ENCODE results near the gene HNRNPA2B1. TPM values are rescaled to one million over a fixed set of nuclear protein-coding genes. Genes with fewer than 3 reads are reported as not detected.

HNRNPA2B1 gene
- total RNA-seq, 1 donor from 2014 or later, result 723 TPM

DNA sequence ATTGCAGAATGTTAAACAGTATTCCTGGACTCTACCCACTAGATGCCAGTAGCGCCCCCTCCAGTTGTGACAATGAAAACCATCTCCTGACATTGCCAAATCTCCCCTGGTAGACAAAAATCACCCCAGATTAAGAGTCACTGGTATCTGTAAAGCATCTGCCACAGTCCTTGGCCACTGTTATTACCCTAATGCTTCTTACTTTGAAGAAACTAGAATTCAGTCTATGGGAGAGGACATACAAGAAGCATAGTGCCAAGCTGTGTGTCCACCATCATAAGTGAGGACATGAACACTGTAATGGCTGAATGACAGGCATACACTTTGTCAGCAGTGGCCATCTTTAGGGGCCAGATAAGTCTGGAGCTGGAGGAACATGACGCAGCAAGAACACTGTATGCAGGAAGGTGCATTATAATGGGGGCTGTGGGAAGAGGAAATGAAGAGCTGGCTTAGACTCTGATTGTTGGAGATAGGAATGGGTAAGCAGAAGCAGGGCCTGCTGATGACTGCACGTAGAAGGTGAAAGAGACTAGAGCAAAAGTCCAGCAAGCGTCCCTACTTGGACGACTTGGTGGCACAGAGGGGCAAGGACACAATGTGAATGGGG is 33.5 kb upstream of the HNRNPA2B1 start:
- H3K9me3 Mint-ChIP-seq, result peaks cover 4% of the 10 kb centered on the region
- H3K4me3 Mint-ChIP-seq, result no peak overlapping the region

DNA sequence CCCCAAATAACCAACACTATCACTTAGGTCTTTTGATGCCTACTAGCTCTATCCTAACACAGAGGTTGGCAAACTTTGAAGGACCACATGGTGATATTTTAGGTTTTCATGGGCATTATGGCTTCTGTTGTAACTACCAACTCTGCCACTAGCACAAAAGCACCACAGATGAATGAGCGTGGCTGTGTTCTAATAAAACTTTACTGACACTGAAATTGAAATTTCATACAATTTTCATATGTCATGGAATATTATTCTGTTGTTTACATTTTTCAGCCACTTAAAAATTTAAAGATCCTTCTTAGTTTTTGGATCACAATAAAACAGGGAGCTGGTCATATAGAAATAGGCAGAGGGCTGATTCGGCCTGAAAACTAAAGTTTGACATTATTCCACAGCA is 27.4 kb upstream of the HNRNPA2B1 start:
- TF ChIP-seq, protein P1, sequence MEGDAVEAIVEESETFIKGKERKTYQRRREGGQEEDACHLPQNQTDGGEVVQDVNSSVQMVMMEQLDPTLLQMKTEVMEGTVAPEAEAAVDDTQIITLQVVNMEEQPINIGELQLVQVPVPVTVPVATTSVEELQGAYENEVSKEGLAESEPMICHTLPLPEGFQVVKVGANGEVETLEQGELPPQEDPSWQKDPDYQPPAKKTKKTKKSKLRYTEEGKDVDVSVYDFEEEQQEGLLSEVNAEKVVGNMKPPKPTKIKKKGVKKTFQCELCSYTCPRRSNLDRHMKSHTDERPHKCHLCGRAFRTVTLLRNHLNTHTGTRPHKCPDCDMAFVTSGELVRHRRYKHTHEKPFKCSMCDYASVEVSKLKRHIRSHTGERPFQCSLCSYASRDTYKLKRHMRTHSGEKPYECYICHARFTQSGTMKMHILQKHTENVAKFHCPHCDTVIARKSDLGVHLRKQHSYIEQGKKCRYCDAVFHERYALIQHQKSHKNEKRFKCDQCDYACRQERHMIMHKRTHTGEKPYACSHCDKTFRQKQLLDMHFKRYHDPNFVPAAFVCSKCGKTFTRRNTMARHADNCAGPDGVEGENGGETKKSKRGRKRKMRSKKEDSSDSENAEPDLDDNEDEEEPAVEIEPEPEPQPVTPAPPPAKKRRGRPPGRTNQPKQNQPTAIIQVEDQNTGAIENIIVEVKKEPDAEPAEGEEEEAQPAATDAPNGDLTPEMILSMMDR (IDR thresholded peaks at IDR 0.05; ENCODE audit: unreplicated experiment), result no peak
- Mint-ChIP-seq H3K4me3 (no peak overlapping the region), H3K9me3 (peaks cover 8% of the 10 kb centered on the region), H3K36me3 (no peaks in the 10 kb centered on the region), H3K4me1 (no peaks in the 10 kb centered on the region), H3K27ac (no peak overlapping the region), H3K27me3 (ENCODE audit: low read depth) (peaks cover 3% of the 10 kb centered on the region)
- DNase-seq (ENCODE audit: low spot score in 2 of 2, unreplicated experiment in 2 of 2), result no peak

More for the DNA sequence above, 33.5 kb upstream of the HNRNPA2B1 start:
- TF ChIP-seq, protein P1 (IDR thresholded peaks at IDR 0.05; ENCODE audit: unreplicated experiment), result no peak
- Mint-ChIP-seq H3K27ac (no peak overlapping the region), H3K27me3 (ENCODE audit: low read depth) (peaks cover 5% of the 10 kb centered on the region), H3K36me3 (no peaks in the 10 kb centered on the region), H3K4me1 (no peaks in the 10 kb centered on the region)
- no peak for DNase-seq (ENCODE audit: low spot score in 2 of 2, unreplicated experiment in 2 of 2)

DNA sequence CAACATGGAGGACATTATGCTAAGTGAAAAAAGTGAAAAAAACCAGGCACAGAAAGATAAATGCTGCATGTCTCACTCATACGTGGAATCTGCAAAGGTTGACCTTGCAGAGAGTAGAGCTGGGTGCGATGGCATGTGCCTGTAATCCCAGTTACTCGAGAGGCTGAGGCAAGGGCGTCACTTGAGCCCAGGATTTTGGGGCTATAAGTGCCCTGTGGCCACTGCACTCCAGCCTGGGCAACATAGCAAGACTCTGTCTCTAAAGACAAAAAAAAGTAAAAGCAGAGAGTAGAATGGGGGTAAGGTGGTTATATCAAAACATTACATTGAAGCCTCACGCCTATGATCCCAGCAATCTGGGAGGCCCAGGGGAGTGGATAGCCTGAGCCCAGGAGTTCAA is 23.8 kb upstream of the HNRNPA2B1 start:
- Mint-ChIP-seq H3K4me3 (no peak overlapping the region), H3K27me3 (ENCODE audit: low read depth) (peaks cover 2% of the 10 kb centered on the region), H3K27ac (no peak overlapping the region), H3K36me3 (no peaks in the 10 kb centered on the region), H3K9me3 (peaks cover 7% of the 10 kb centered on the region), H3K4me1 (no peaks in the 10 kb centered on the region)
- DNase-seq (ENCODE audit: low spot score in 2 of 2, unreplicated experiment in 2 of 2), result no peak
- TF ChIP-seq, protein P1 (IDR thresholded peaks at IDR 0.05; ENCODE audit: unreplicated experiment), result no peak

DNA sequence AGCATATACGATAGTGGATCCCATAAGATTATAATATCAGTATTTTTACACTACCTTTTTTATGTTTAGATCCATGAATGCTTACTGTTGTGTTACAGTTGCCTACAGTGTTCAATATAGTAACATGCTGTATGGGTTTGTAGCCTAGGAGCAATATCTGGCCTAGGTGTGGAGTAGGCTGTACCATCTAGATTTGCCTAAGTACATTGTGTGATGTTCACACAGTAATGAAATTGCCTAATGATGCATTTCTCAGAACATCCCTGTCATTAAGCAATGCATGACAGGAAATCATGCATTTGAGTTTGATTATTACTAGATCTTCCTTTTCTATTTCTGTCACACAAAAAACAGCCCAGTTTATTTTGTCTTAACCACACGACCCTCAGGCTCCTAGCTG is 15.5 kb upstream of the HNRNPA2B1 start:
- H3K4me1 Mint-ChIP-seq, result no peaks in the 10 kb centered on the region
- H3K9me3 Mint-ChIP-seq, result peaks cover 4% of the 10 kb centered on the region
- no peaks in the 10 kb centered on the region for H3K27me3 Mint-ChIP-seq (ENCODE audit: low read depth)
- DNase-seq (ENCODE audit: low spot score in 2 of 2, unreplicated experiment in 2 of 2), result no peak
- TF ChIP-seq, protein P1 (IDR thresholded peaks at IDR 0.05; ENCODE audit: unreplicated experiment), result no peak
- no peak overlapping the region for H3K27ac Mint-ChIP-seq
- no peak overlapping the region for H3K4me3 Mint-ChIP-seq
- H3K36me3 Mint-ChIP-seq, result peaks cover 23% of the 10 kb centered on the region

DNA sequence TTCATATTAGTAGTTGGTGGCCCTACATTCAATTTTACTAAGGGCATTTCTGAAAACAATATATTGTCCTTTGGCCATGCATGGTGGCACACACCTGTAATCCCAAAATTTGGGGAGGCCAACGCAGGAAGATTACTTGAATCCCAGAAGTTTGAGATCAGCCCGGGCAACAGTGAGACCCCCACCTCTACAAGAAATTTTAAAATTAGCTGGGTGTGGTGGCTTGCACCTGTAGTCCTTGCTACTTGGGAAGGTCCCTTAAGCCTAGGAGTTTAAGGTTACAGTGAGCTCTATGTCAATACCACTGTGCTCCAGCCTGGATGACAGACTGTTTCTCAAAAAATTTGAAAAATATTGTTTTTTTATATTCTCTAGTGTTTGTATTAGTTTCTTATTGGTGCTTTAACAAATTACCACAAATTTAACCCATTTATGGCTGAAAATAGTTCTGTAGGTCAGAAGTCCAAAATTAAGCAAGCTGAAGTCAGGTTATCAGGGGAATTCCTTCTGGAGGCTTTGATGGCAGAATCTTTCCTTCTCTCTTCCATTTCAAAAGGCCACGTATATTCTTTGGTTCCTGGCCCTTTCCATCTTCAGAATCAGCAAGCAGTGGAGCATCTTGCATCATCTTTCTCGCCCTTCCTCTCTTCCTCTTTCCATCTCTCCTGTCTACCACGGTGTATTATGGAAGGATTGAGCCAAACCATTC is 13.4 kb upstream of the HNRNPA2B1 start:
- Mint-ChIP-seq H3K27me3 (ENCODE audit: low read depth) (no peaks in the 10 kb centered on the region), H3K27ac (no peak overlapping the region)
- TF ChIP-seq, protein P1 (IDR thresholded peaks at IDR 0.05; ENCODE audit: unreplicated experiment), result no peak

More for the DNA sequence above, 13.4 kb upstream of the HNRNPA2B1 start:
- DNase-seq (ENCODE audit: low spot score in 2 of 2, unreplicated experiment in 2 of 2), result no peak
- Mint-ChIP-seq H3K9me3 (peaks cover 4% of the 10 kb centered on the region), H3K4me1 (peaks cover 2% of the 10 kb centered on the region), H3K36me3 (peaks cover 35% of the 10 kb centered on the region), H3K4me3 (no peak overlapping the region)

All from mesothelial cell of epicardium (in vitro differentiated cells).